Lung (tissue), 12 donors: ENCODE data around the gene APOA4. TPM values are rescaled to one million over a fixed set of nuclear protein-coding genes. Genes with fewer than 3 reads are reported as not detected.

Source experiments
- ATAC-seq: fragments of 200-7000 bp; cut with Tn5 transposase; one replicate; pipeline ENCODE4 v1.9.1; 2020; ENCODE audit warnings: moderate number of reproducible peaks; ENCODE audit not compliant: insufficient read depth, low FRiP score
- DNase-seq, 3 donors: peaks; one replicate each; pipeline ENCODE4 v3.0.0-alpha.2; 2013 to 2017
- H3K27ac ChIP-seq, 2 donors: one replicate each; pipeline ENCODE4 v1.5.1; 2013; ENCODE audit warnings: mild to moderate bottlenecking in 2 of 2, moderate library complexity in 2 of 2, control low read depth in 1 of 2, inconsistent platforms in 1 of 2, low read depth in 1 of 2, low read length in 1 of 2
- H3K27me3 ChIP-seq, 3 donors: one replicate each; pipeline ENCODE4 v1.5.1; 2013; ENCODE audit warnings: low read length in 2 of 3; ENCODE audit not compliant: control insufficient read depth in 3 of 3, insufficient read depth in 3 of 3
- H3K36me3 ChIP-seq, 4 donors: one replicate each; pipeline ENCODE4 v1.5.1; 2013; ENCODE audit warnings: low read length in 4 of 4, mild to moderate bottlenecking in 1 of 4, moderate library complexity in 1 of 4; ENCODE audit not compliant: control insufficient read depth in 4 of 4, insufficient read depth in 4 of 4
- H3K4me1 ChIP-seq, 5 donors: one replicate each; pipeline ENCODE4 v1.5.1; 2013; ENCODE audit warnings: low read length in 5 of 5, mild to moderate bottlenecking in 2 of 5, moderate library complexity in 1 of 5; ENCODE audit not compliant: control insufficient read depth in 5 of 5, insufficient read depth in 5 of 5
- H3K4me3 ChIP-seq: one replicate; pipeline ENCODE4 v1.5.1; 2013; ENCODE audit warnings: mild to moderate bottlenecking, control low read depth, moderate library complexity
- H3K9ac ChIP-seq, 2 donors: one replicate each; pipeline ENCODE4 v1.5.1; 2013; ENCODE audit warnings: low read length in 2 of 2, control low read depth in 1 of 2; ENCODE audit not compliant: insufficient read depth in 1 of 2
- H3K9me3 ChIP-seq, 4 donors: one replicate each; pipeline ENCODE4 v1.5.1; 2013; ENCODE audit warnings: low read length in 3 of 4, mild to moderate bottlenecking in 1 of 4, moderate library complexity in 1 of 4; ENCODE audit not compliant: control insufficient read depth in 4 of 4, insufficient read depth in 3 of 4
- CTCF ChIP-seq: IDR thresholded peaks from 2 replicates; pipeline ENCODE4 v1.5.1; 2012; ENCODE audit warnings: mild to moderate bottlenecking; ENCODE audit errors: control extremely low read depth, extremely low read depth
- WGBS, 2 donors: extraction: QIAGEN DNeasy Blood & Tissue Kit; methylation state at CpG; one replicate each; pipeline ENCODE4 v1.1.7; 2013; 5-methylcytosine and 5-hydroxymethylcytosine counted together
- polyA plus RNA-seq, 2 donors: library from polyadenylated mRNA; stranded (reverse); fragments of 200-250 nt; gene quantifications; one replicate each; pipeline ENCODE4 v1.2.1, GENCODE V29; 2013
- total RNA-seq, 2 donors: library from RNA; depleted of rRNA in 1 of 2; stranded (reverse); fragments of >200 nt in 1 of 2; gene quantifications; one replicate each; pipeline ENCODE4 v1.2.1, GENCODE V29; 2014 to 2021
- donor health status: control.
- donor health status: control.
- donor health status: Bipolar disorder and iron deficiency.
- donor health status: healthy.
- donor health status: DM: yes; HTN: yes; CAD: no.

APOA4 gene
- total and polyA plus RNA-seq, 4 donors = 0.06 TPM; not detected in 3

DNA sequence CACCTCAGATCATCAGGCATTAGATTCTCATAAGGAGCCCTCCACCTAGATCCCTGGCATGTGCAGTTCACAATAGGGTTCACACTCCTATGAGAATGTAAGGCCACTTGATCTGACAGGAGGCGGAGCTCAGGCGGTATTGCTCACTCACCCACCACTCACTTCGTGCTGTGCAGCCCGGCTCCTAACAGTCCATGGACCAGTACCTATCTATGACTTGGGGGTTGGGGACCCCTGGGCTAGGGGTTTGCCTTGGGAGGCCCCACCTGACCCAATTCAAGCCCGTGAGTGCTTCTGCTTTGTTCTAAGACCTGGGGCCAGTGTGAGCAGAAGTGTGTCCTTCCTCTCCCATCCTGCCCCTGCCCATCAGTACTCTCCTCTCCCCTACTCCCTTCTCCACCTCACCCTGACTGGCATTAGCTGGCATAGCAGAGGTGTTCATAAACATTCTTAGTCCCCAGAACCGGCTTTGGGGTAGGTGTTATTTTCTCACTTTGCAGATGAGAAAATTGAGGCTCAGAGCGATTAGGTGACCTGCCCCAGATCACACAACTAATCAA, 8.8 kb upstream of the APOA4 start:
- H3K36me3 ChIP-seq = no peaks in the 10 kb centered on the region
- H3K27me3 ChIP-seq = no peaks in the 10 kb centered on the region
- H3K9me3 ChIP-seq = no peaks in the 10 kb centered on the region
- H3K4me1 ChIP-seq = peaks cover 0 to 30% (median 18%) of the 10 kb centered on the region in 5 donors
- WGBS, 2 donors = 89 to 94% methylated on average over 7 of the region's 7 CpGs
- DNase-seq (no peak), ATAC-seq (no peak)
- no peak overlapping the region for H3K4me3 ChIP-seq
- H3K27ac ChIP-seq = no peak overlapping the region
- no peak overlapping the region for H3K9ac ChIP-seq
- no peak for TF ChIP-seq CTCF

DNA sequence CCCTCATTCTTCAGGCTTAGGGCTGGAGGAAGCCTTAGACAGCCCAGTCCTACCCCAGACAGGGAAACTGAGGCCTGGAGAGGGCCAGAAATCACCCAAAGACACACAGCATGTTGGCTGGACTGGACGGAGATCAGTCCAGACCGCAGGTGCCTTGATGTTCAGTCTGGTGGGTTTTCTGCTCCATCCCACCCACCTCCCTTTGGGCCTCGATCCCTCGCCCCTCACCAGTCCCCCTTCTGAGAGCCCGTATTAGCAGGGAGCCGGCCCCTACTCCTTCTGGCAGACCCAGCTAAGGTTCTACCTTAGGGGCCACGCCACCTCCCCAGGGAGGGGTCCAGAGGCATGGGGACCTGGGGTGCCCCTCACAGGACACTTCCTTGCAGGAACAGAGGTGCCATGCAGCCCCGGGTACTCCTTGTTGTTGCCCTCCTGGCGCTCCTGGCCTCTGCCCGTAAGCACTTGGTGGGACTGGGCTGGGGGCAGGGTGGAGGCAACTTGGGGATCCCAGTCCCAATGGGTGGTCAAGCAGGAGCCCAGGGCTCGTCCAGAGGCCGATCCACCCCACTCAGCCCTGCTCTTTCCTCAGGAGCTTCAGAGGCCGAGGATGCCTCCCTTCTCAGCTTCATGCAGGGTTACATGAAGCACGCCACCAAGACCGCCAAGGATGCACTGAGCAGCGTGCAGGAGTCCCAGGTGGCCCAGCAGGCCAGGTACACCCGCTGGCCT, 7.2 kb upstream of the APOA4 start:
- WGBS, 2 donors = 96% methylated on average over 17 of the region's 17 CpGs
- H3K4me1 ChIP-seq = peaks cover 0 to 19% (median 11%) of the 10 kb centered on the region in 5 donors
- no peaks in the 10 kb centered on the region for H3K27me3 ChIP-seq
- ATAC-seq = no peak
- no peak overlapping the region for H3K4me3 ChIP-seq
- no peak overlapping the region for H3K27ac ChIP-seq
- no peaks in the 10 kb centered on the region for H3K36me3 ChIP-seq
- no peaks in the 10 kb centered on the region for H3K9me3 ChIP-seq
- H3K9ac ChIP-seq = no peak overlapping the region
- TF ChIP-seq CTCF = no peak
- DNase-seq = no peak

DNA sequence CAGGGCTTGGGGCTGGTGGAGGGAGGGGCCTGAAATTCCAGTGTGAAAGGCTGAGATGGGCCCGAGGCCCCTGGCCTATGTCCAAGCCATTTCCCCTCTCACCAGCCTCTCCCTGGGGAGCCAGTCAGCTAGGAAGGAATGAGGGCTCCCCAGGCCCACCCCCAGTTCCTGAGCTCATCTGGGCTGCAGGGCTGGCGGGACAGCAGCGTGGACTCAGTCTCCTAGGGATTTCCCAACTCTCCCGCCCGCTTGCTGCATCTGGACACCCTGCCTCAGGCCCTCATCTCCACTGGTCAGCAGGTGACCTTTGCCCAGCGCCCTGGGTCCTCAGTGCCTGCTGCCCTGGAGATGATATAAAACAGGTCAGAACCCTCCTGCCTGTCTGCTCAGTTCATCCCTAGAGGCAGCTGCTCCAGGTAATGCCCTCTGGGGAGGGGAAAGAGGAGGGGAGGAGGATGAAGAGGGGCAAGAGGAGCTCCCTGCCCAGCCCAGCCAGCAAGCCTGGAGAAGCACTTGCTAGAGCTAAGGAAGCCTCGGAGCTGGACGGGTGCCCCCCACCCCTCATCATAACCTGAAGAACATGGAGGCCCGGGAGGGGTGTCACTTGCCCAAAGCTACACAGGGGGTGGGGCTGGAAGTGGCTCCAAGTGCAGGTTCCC, 6.5 kb upstream of the APOA4 start, which contains the start of gene APOC3:
Gene APOC3 (plus strand): TSS at position 383 of the 659 bp plus-strand sequence. CDS start 676 bp downstream, outside the sequence.
- no peak for ATAC-seq
- DNase-seq = peak; percentile 37 to 67 (median 50)
- TF ChIP-seq CTCF = no peak
- Histone ChIP-seq H3K4me3 (no peak within 1 kb of the TSS), H3K27ac (no peak within 1 kb of the TSS), H3K9ac (no peak within 1 kb of the TSS), H3K4me1 (peaks cover 0 to 12% (median 7%) of the 10 kb centered on the region in 5 donors), H3K27me3 (no peaks in the 10 kb centered on the region), H3K9me3 (no peaks in the 10 kb centered on the region), H3K36me3 (no peaks in the 10 kb centered on the region)
- WGBS, 2 donors = 70 to 76% methylated on average over 9 of the region's 9 CpGs
